Measurements from ENCODE around the gene ACTRT2.

DNA sequence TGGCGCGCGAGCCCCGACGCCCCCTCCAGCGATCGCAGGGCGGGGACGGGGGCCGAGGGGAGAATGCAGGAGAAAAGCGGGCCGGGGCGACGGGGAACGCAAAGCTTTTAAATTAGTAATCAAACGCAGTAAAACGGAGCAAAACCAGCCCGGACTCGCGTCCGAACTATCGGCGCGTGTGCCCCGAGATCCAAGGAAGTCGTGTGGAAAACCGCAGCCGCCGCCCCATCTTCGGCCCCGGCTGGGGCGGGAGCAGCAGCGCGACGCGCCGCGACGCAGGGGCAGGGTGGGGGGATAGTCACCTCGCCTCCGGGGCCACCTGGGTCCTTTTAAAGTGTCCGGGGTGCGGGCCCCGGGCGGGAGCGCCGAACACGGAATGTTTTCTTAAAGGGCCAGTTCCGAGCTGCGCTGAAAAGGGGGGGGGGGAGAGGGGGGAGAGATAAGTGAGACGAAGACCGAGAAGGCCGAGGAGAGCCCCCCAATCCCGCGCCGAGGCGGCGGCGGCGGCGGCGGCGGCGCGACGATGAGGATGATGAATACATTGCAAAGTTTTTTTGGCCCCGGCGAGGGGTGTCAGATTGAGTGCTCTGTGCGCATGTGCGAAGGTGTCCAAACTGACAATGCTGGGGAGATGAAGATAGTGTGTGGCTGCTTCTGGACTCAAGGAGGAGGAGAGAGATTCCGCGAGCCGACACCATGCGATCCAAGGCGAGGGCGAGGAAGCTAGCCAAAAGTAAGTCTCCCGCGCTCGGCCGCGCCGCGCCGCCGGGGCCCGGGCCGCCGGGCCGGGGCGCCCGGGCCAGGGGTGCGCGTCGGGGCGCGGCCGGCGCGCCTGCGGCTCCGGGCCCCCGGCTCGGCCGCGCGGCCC is 47.5 kb downstream of the ACTRT2 start, which contains the start of gene PRDM16:
- TF ChIP-seq CTCF (IDR thresholded peaks at IDR 0.05) (no peak), POLR2AphosphoS5 (IDR thresholded peaks at IDR 0.05) (no peak)

Data from esophagus muscularis mucosa (tissue), 3 donors.